Cardiac atrium fibroblast (primary cell): ENCODE measurements around the gene NCBP2. TPM values are rescaled to one million over a fixed set of nuclear protein-coding genes. Genes with fewer than 3 reads are reported as not detected.

ENCODE experiments used
- total RNA-seq: library from RNA; depleted of rRNA; stranded (reverse); fragments of >200 nt; gene quantifications from 2 replicates; pipeline ENCODE4 v1.2.3, GENCODE V29; 2015

The NCBP2 gene
- total RNA-seq, result 50.0 and 57.3 TPM in 2 replicates

GRCh38 chr3:196942226-196942914 lies at the start of gene NCBP2:
TSS of gene NCBP2 (minus strand) at chr3:196942528. CDS start at chr3:196942503, 25 bp downstream.

GRCh38 chr3:196968233-196969133 lies 26.2 kb upstream of the NCBP2 start, which contains the start of gene PIGZ:
TSS of gene PIGZ (minus strand) at chr3:196968833. CDS start at chr3:196952031, 16,802 bp downstream.

Other genes starting within 250 kb of the NCBP2 start
- 1.6 and 3.2 TPM in 2 replicates for gene CEP19, start 230.3 kb downstream of the NCBP2 start, total RNA-seq
- 26.7 and 30.0 TPM in 2 replicates for gene PIGX, start 230.2 kb downstream of the NCBP2 start, total RNA-seq
- 26.0 and 34.5 TPM in 2 replicates for gene PAK2, start 202.7 kb downstream of the NCBP2 start, total RNA-seq
- 18.8 and 21.8 TPM in 2 replicates for gene SENP5, start 74.6 kb downstream of the NCBP2 start, total RNA-seq
- 6.3 and 9.7 TPM in 2 replicates for gene PIGZ, start 26.3 kb upstream of the NCBP2 start, total RNA-seq
- 32.1 and 60.3 TPM in 2 replicates for gene MELTF, start 87.3 kb upstream of the NCBP2 start, total RNA-seq